PFSK-1 (cell line): ENCODE results near the gene RPTOR.

Experiments used
- FOXP2 ChIP-seq: optimal IDR thresholded peaks from 2 replicates; pipeline ENCODE3; 2011; ENCODE audit warnings: borderline replicate concordance, control low read depth, inconsistent platforms; ENCODE audit not compliant: insufficient read depth; ENCODE audit errors: extremely low read length, extremely low read depth
- POLR2AphosphoS5 ChIP-seq: IDR thresholded peaks from 2 replicates; pipeline ENCODE4 v1.6.1; 2012; ENCODE audit warnings: low read depth, mild to moderate bottlenecking, control low read depth, low read length, moderate library complexity
- REST ChIP-seq, 2 experiments: IDR thresholded peaks; 2 replicates each; pipeline versions ENCODE4 v1.6.1 to v1.8.0; 2011 to 2012; ENCODE audit warnings: low read depth in 2 of 2, low read length in 2 of 2, control low read depth in 1 of 2, inconsistent platforms in 1 of 2, mild to moderate bottlenecking in 1 of 2, moderate library complexity in 1 of 2; ENCODE audit not compliant: insufficient read depth in 1 of 2
- SIN3A ChIP-seq: IDR thresholded peaks from 2 replicates; pipeline ENCODE4 v1.6.1; 2012; ENCODE audit warnings: mild to moderate bottlenecking, low read length, moderate library complexity, borderline replicate concordance; ENCODE audit not compliant: insufficient read depth
- TAF1 ChIP-seq: IDR thresholded peaks from 2 replicates; pipeline ENCODE4 v1.6.1; 2012; ENCODE audit warnings: low read length, control low read depth, borderline replicate concordance; ENCODE audit not compliant: insufficient read depth

The RPTOR gene

GRCh38 chr17:80884811-80885210, 340.2 kb downstream of the RPTOR start:
- TF ChIP-seq POLR2AphosphoS5 (no peak), TAF1 (no peak), SIN3A (no peak), FOXP2 (no peak), REST (IDR thresholded peaks at IDR 0.05; ENCODE audit: insufficient read depth in 1 of 2, low read depth in 2 of 2, low read length in 2 of 2) (no peak)

- TF ChIP-seq FOXP2 = no peak
- no peak for TF ChIP-seq SIN3A
- no peak for TF ChIP-seq POLR2AphosphoS5
- TF ChIP-seq TAF1 = no peak
- TF ChIP-seq REST (IDR thresholded peaks at IDR 0.05; ENCODE audit: insufficient read depth in 1 of 2, low read depth in 2 of 2, low read length in 2 of 2) = no peak
Measured at GRCh38 chr17:80885947-80886582, 341.4 kb downstream of the RPTOR start.

- TF ChIP-seq TAF1 (no peak), POLR2AphosphoS5 (no peak), REST (IDR thresholded peaks at IDR 0.05; ENCODE audit: insufficient read depth in 1 of 2, low read depth in 2 of 2, low read length in 2 of 2) (no peak), FOXP2 (no peak), SIN3A (no peak)
Measured at GRCh38 chr17:80886641-80887573, 342.3 kb downstream of the RPTOR start.

- no peak for TF ChIP-seq POLR2AphosphoS5
- TF ChIP-seq TAF1 = no peak
- no peak for TF ChIP-seq SIN3A
- TF ChIP-seq REST (IDR thresholded peaks at IDR 0.05; ENCODE audit: insufficient read depth in 1 of 2, low read depth in 2 of 2, low read length in 2 of 2) = no peak
- TF ChIP-seq FOXP2 = no peak
Measured at GRCh38 chr17:80887639-80888175, 343.1 kb downstream of the RPTOR start.
